Measurements from ENCODE around the gene LONP2. TPM values are rescaled to one million over a fixed set of nuclear protein-coding genes. Genes with fewer than 3 reads are reported as not detected.

LONP2 gene
- total and polyA plus RNA-seq, 10 of the 15 experiments (the other 5 are each of a cell fraction or from before 2014, with no cell fraction given): 8.3 to 48.0 (median 34.8) TPM

- Histone ChIP-seq H3K9ac (ENCODE audit: control insufficient read depth, insufficient read depth, low read length) (no peak within 1 kb of the TSS), H4K20me1 (ENCODE audit: control insufficient read depth, insufficient read depth) (no peaks in the 10 kb centered on the region), H2AFZ (ENCODE audit: control insufficient read depth, low read depth, low read length) (no peak within 1 kb of the TSS), H3K27me3 (replicated peaks in 1 of 2; ENCODE audit: control insufficient read depth in 2 of 2, insufficient read depth in 2 of 2, low read length in 1 of 2) (no peaks in the 10 kb centered on the region), H3K4me3 (peak within 1 kb of the TSS; percentile 92; the same call in 1 of the 2 replicates), H3K4me2 (ENCODE audit: control insufficient read depth, insufficient read depth) (no peak within 1 kb of the TSS), H3K79me2 (ENCODE audit: control insufficient read depth, insufficient read depth, low read length) (peaks cover 57% of the 10 kb centered on the region), H3K27ac (ENCODE audit: control insufficient read depth, insufficient read depth) (no peak within 1 kb of the TSS), H3K36me3 (ENCODE audit: control insufficient read depth in 2 of 2, insufficient read depth in 2 of 2, low read length in 1 of 2) (no peaks in the 10 kb centered on the region; a peak in 1 of 4 replicates), H3K9me3 (replicated peaks; ENCODE audit: control insufficient read depth, insufficient read depth, low read length) (no peaks in the 10 kb centered on the region), H3K4me1 (ENCODE audit: control insufficient read depth, insufficient read depth, low read length) (no peaks in the 10 kb centered on the region)
- FAIRE-seq: no peak
- ChIA-PET POLR2A (interaction anchor here (0.6 kb wide), 1 partner anchor 32 kb away, joined by 3 read pairs; no protein-coding TSS in a partner anchor), SMC1A (ENCODE audit: uncharacterized antibody, unreplicated experiment) (no interaction called here), CTCF (interaction anchor here (0.6 to 2.3 kb wide), 3 partner anchors 357 to 383 kb away, joined by 3 to 7 read pairs (median 5); no protein-coding TSS in a partner anchor), RAD21 (ENCODE audit: unreplicated experiment) (no interaction called here)
- in situ Hi-C loops (cut with MboI) (no loop called here), intact Hi-C loops (cut with micrococcal nuclease; ENCODE audit: unreplicated experiment) (no loop called here)
- 37% methylated on average over 4 of the region's 4 CpGs for WGBS (ENCODE audit: insufficient coverage, insufficient replicate concordance, low lambda C conversion rate, missing lambda C conversion rate)
- ATAC-seq: no peak
- TF ChIP-seq RUNX3 (IDR thresholded peaks at IDR 0.05; ENCODE audit: low read length): no peak
- TF ChIP-seq PAX5 (IDR thresholded peaks at IDR 0.05; ENCODE audit: borderline replicate concordance, low read depth, low read length): no peak
- TF ChIP-seq JUND (IDR thresholded peaks at IDR 0.05; ENCODE audit: low read depth, low read length): no peak
- TF ChIP-seq STAT1 (conservative IDR thresholded peaks at IDR 0.05): no peak
- TF ChIP-seq USF1 (IDR thresholded peaks at IDR 0.05; ENCODE audit: borderline replicate concordance, extremely low read length, insufficient read depth, low read depth, low read length): no peak
- no peak for TF ChIP-seq RBBP5 (conservative IDR thresholded peaks at IDR 0.05)
- TF ChIP-seq TCF12 (IDR thresholded peaks at IDR 0.05; ENCODE audit: low read depth, low read length): no peak
- no peak for TF ChIP-seq ZSCAN29 (IDR thresholded peaks at IDR 0.05)
- no peak for TF ChIP-seq ZNF384 (IDR thresholded peaks at IDR 0.05; ENCODE audit: borderline replicate concordance, low read depth, low read length)
- no peak for TF ChIP-seq CTCF (IDR thresholded peaks at IDR 0.05 in 2 of 3, conservative IDR thresholded peaks at IDR 0.05 in 1 of 3; ENCODE audit: control insufficient read depth in 2 of 3, extremely low read depth in 1 of 3, insufficient read depth in 1 of 3, low read depth in 3 of 3, low read length in 3 of 3)
- TF ChIP-seq SPI1 (IDR thresholded peaks at IDR 0.05; ENCODE audit: borderline replicate concordance, insufficient read depth, low read depth, low read length): no peak
- TF ChIP-seq USF2 (IDR thresholded peaks at IDR 0.05; ENCODE audit: borderline replicate concordance, low read depth, low read length): no peak
- BruUV-seq (replicated peaks): no TSS peak
- DNase-seq (ENCODE audit: low read depth, low spot score): no peak
These were observed 3.2 kb downstream of the LONP2 start, which contains the start of gene ABCC11 for GRCh38 chr16:48247311-48247710. TSS of gene ABCC11 (minus strand) at chr16:48247539. CDS start at chr16:48231921, 15,618 bp downstream.
